Smooth muscle cell (in vitro differentiated cells): ENCODE measurements around the gene RPL13. TPM values are rescaled to one million over a fixed set of nuclear protein-coding genes. Genes with fewer than 3 reads are reported as not detected.

Experiments used
- DNase-seq: peaks from one replicate; lab custom pipeline; 2025; ENCODE audit not compliant: unreplicated experiment; lab: John Stamatoyannopoulos, UW
- H2AFZ ChIP-seq: fragments of 200-600 bp; sonication (generic); 2 replicates; pipeline ENCODE4 v1.6.0; 2016; ENCODE audit warnings: antibody characterized with exemption, low read depth, mild to moderate bottlenecking
- H3F3A ChIP-seq: fragments of 200-600 bp; sonication (generic); 2 replicates; pipeline ENCODE4 v1.6.0; 2017; ENCODE audit warnings: antibody characterized with exemption, low read depth
- H3K27ac ChIP-seq: fragments of 200-600 bp; sonication (generic); 2 replicates; pipeline ENCODE4 v1.5.1; 2016; ENCODE audit warnings: low read depth, mild to moderate bottlenecking
- H3K27me3 ChIP-seq: fragments of 200-600 bp; sonication (generic); 2 replicates; pipeline ENCODE4 v1.6.1; 2016; ENCODE audit warnings: low read depth, mild to moderate bottlenecking
- H3K36me3 ChIP-seq: fragments of 200-600 bp; sonication (generic); 2 replicates; pipeline ENCODE4 v1.5.1; 2016; ENCODE audit warnings: low read depth
- H3K4me1 ChIP-seq: fragments of 200-600 bp; sonication (generic); 2 replicates; pipeline ENCODE4 v1.5.1; 2016; ENCODE audit warnings: low read depth
- H3K4me2 ChIP-seq: fragments of 200-600 bp; sonication (generic); 2 replicates; pipeline ENCODE4 v1.6.0; 2016; ENCODE audit warnings: mild to moderate bottlenecking
- H3K4me3 ChIP-seq: fragments of 200-600 bp; sonication (generic); 2 replicates; pipeline ENCODE4 v1.5.1; 2016; ENCODE audit warnings: mild to moderate bottlenecking
- H3K79me2 ChIP-seq: fragments of 200-600 bp; sonication (generic); 2 replicates; pipeline ENCODE4 v1.6.0; 2016; ENCODE audit warnings: low read depth, mild to moderate bottlenecking
- H3K9ac ChIP-seq: fragments of 200-600 bp; sonication (generic); 2 replicates; pipeline ENCODE4 v1.6.0; 2016; ENCODE audit warnings: low read depth
- H3K9me3 ChIP-seq: fragments of 200-600 bp; sonication (generic); replicated peaks from 2 replicates; pipeline ENCODE4 v1.5.1; 2016; ENCODE audit warnings: low read depth
- H4K20me1 ChIP-seq: fragments of 200-600 bp; sonication (generic); 2 replicates; pipeline ENCODE4 v1.6.0; 2016; ENCODE audit warnings: low read depth
- CTCF ChIP-seq: fragments of 200-600 bp; sonication (generic); IDR thresholded peaks from 2 replicates; pipeline ENCODE4 v1.5.1; 2017; ENCODE audit warnings: borderline replicate concordance, mild to moderate bottlenecking, antibody characterized with exemption; ENCODE audit not compliant: insufficient read depth, poor library complexity, severe bottlenecking
- WGBS: methylation state at CpG from one replicate; pipeline ENCODE4 v1.1.7; 2016; ENCODE audit warnings: low lambda C conversion rate; 5-methylcytosine and 5-hydroxymethylcytosine counted together
- polyA plus RNA-seq: library from polyadenylated mRNA; unstranded; fragments of >200 nt; fragmentation: Nextera tagmentation; extraction: Ambion mirVana; gene quantifications from 2 replicates; pipeline ENCODE4 v1.2.1, GENCODE V29; 2016
- small RNA-seq: library from RNA; depleted of rRNA; stranded (forward); fragments of <200 nt; gene quantifications from one replicate; pipeline ENCODE3, GENCODE V24; 2014
- total RNA-seq: library from RNA; depleted of rRNA; stranded (reverse); fragments of >200 nt; gene quantifications from 2 replicates; pipeline ENCODE4 v1.2.3, GENCODE V29; 2014

RPL13 gene
- total and polyA plus RNA-seq, 2 experiments from 2014 or later, result 1,063 to 3,917 TPM

GRCh38 chr16:89612415-89613166 is 52.1 kb downstream of the RPL13 start:
- no peak overlapping the region for H3K4me3 ChIP-seq
- H3K4me1 ChIP-seq, result no peaks in the 10 kb centered on the region
- no peaks in the 10 kb centered on the region for H4K20me1 ChIP-seq
- 92% methylated on average over 20 of the region's 20 CpGs for WGBS
- no peak overlapping the region for H2AFZ ChIP-seq
- H3K9me3 ChIP-seq, result no peaks in the 10 kb centered on the region
- no peak for TF ChIP-seq CTCF
- no peak for DNase-seq
- no peaks in the 10 kb centered on the region for H3K27me3 ChIP-seq
- H3K9ac ChIP-seq, result no peak overlapping the region
- H3K27ac ChIP-seq, result no peak overlapping the region
- no peak overlapping the region for H3K4me2 ChIP-seq
- no peaks in the 10 kb centered on the region for H3K36me3 ChIP-seq
- H3K79me2 ChIP-seq, result no peaks in the 10 kb centered on the region
- H3F3A ChIP-seq, result no peaks in the 10 kb centered on the region

- Histone ChIP-seq H3K36me3 (no peaks in the 10 kb centered on the region), H3K9me3 (no peaks in the 10 kb centered on the region), H3F3A (no peaks in the 10 kb centered on the region), H3K27me3 (no peaks in the 10 kb centered on the region), H3K4me2 (no peak within 1 kb of the TSS), H3K79me2 (no peaks in the 10 kb centered on the region), H3K27ac (no peak within 1 kb of the TSS), H3K9ac (no peak within 1 kb of the TSS), H2AFZ (no peak within 1 kb of the TSS), H4K20me1 (no peaks in the 10 kb centered on the region), H3K4me1 (no peaks in the 10 kb centered on the region), H3K4me3 (no peak within 1 kb of the TSS)
- TF ChIP-seq CTCF, result no peak
- WGBS, result 89% methylated on average over 17 of the region's 19 CpGs
- DNase-seq, result no peak
These were observed 52.9 kb downstream of the RPL13 start, which contains the start of gene DPEP1 for GRCh38 chr16:89613231-89613953. TSS of gene DPEP1 (plus strand) at chr16:89613642. CDS start at chr16:89630411, 16,769 bp downstream.

GRCh38 chr16:89613954-89614459 is 53.5 kb downstream of the RPL13 start:
- no peak for TF ChIP-seq CTCF
- no peak overlapping the region for H3K4me2 ChIP-seq
- no peak overlapping the region for H3K9ac ChIP-seq
- no peak for DNase-seq
- no peaks in the 10 kb centered on the region for H3K9me3 ChIP-seq
- H3K36me3 ChIP-seq, result no peaks in the 10 kb centered on the region
- H2AFZ ChIP-seq, result no peak overlapping the region
- H3K4me3 ChIP-seq, result no peak overlapping the region
- no peaks in the 10 kb centered on the region for H3F3A ChIP-seq
- no peak overlapping the region for H3K27ac ChIP-seq
- WGBS, result 96% methylated on average over 10 of the region's 22 CpGs
- no peaks in the 10 kb centered on the region for H4K20me1 ChIP-seq
- no peaks in the 10 kb centered on the region for H3K79me2 ChIP-seq
- H3K4me1 ChIP-seq, result no peaks in the 10 kb centered on the region
- no peaks in the 10 kb centered on the region for H3K27me3 ChIP-seq

Small RNAs within 50 kb of the gene (small RNA-seq; reads per million reads assigned to genes)
- gene SNORD68, result not detected

Other genes with a start within 250 kb of the RPL13 start
- gene ANKRD11, start 70.1 kb upstream of the RPL13 start, total RNA-seq, result 31.5 and 43.2 TPM in 2 replicates
- 105 and 118 TPM in 2 replicates for gene ANKRD11, start 70.1 kb upstream of the RPL13 start, polyA plus RNA-seq
- 49.3 and 94.6 TPM in 2 replicates for gene SPG7, start 52.3 kb upstream of the RPL13 start, total RNA-seq
- gene SPG7, start 52.3 kb upstream of the RPL13 start, polyA plus RNA-seq, result 61.4 and 75.4 TPM in 2 replicates
- 0.58 TPM in 1 of 2 replicates, not detected in the other for gene CPNE7, start 15.1 kb downstream of the RPL13 start, total RNA-seq
- 0.14 and 0.43 TPM in 2 replicates for gene CPNE7, start 15.1 kb downstream of the RPL13 start, polyA plus RNA-seq
- gene DPEP1, start 53.0 kb downstream of the RPL13 start, total RNA-seq, result not detected in 2 replicates
- gene DPEP1, start 53.0 kb downstream of the RPL13 start, polyA plus RNA-seq, result 0.30 TPM in 1 of 2 replicates, not detected in the other
- 40.0 and 40.2 TPM in 2 replicates for gene CHMP1A, start 97.0 kb downstream of the RPL13 start, total RNA-seq
- 68.4 and 79.4 TPM in 2 replicates for gene CHMP1A, start 97.0 kb downstream of the RPL13 start, polyA plus RNA-seq
- 4.0 TPM in 2 replicates for gene SPATA33, start 97.2 kb downstream of the RPL13 start, total RNA-seq
- gene SPATA33, start 97.2 kb downstream of the RPL13 start, polyA plus RNA-seq, result 8.1 and 10.4 TPM in 2 replicates
- gene CDK10, start 126.0 kb downstream of the RPL13 start, total RNA-seq, result 22.2 and 24.4 TPM in 2 replicates
- gene CDK10, start 126.0 kb downstream of the RPL13 start, polyA plus RNA-seq, result 77.0 and 84.9 TPM in 2 replicates
- 7.8 and 10.2 TPM in 2 replicates for gene SPATA2L, start 141.0 kb downstream of the RPL13 start, total RNA-seq
- 14.1 and 16.5 TPM in 2 replicates for gene SPATA2L, start 141.0 kb downstream of the RPL13 start, polyA plus RNA-seq
- 6.7 and 10.6 TPM in 2 replicates for gene VPS9D1, start 160.2 kb downstream of the RPL13 start, total RNA-seq
- gene VPS9D1, start 160.2 kb downstream of the RPL13 start, polyA plus RNA-seq, result 13.0 and 15.7 TPM in 2 replicates
- 5.3 and 8.0 TPM in 2 replicates for gene ZNF276, start 160.9 kb downstream of the RPL13 start, total RNA-seq
- 11.0 and 11.7 TPM in 2 replicates for gene ZNF276, start 160.9 kb downstream of the RPL13 start, polyA plus RNA-seq